Measurements from ENCODE around the gene CDC25C. TPM values are rescaled to one million over a fixed set of nuclear protein-coding genes. Genes with fewer than 3 reads are reported as not detected.

CDC25C gene
- total RNA-seq, 1 donor from 2014 or later, result 10.5 TPM

DNA sequence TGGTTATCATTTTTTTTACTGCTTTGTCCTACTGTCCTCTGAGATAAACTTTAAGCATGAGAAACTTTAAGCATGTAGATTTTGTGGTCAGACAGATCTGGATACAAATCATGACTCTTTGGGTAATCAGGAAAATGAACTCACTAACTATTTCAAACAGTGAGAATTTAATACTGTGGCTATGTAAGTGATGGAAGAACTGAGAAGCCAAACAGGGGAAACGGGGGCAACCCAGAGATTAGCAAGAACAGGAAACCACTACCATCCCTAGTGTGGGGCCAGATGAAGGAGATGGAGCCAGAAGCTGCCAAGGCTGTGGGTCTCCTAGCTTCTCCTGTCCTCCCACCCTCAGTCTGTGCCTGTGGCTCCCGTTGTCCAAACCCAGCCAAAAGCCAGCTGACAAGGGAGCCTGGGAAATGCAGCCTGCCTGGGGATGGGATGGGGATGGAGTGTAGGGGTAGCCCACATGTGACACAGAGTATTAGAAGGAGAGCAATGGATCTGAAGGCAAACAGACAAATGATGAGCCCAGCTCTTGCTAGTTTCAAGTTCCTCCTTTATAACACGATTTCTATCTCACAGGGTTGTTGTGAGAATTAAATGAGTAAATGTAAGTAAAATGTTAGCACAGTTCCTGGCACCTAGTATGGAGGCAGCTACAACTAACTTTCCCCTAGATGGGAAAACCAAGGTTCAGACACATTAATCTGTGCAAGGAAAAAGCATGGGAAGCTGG, 90.8 kb downstream of the CDC25C start:
- intact Hi-C loops (cut with micrococcal nuclease), result no loop called here

- intact Hi-C loops (cut with micrococcal nuclease), result no loop called here
Observed at GRCh38 chr5:138238034-138238433, 93.6 kb downstream of the CDC25C start.

Other genes with a start within 250 kb of the CDC25C start
- not detected in 2 replicates for gene WNT8A, start 247.8 kb downstream of the CDC25C start, total RNA-seq
- not detected in 2 replicates for gene NME5, start 192.4 kb downstream of the CDC25C start, total RNA-seq
- gene BRD8, start 153.2 kb downstream of the CDC25C start, total RNA-seq, result 54.6 and 62.0 TPM in 2 replicates
- 40.2 and 42.9 TPM in 2 replicates for gene KIF20A, start 152.7 kb downstream of the CDC25C start, total RNA-seq
- gene CDC23, start 118.5 kb downstream of the CDC25C start, total RNA-seq, result 36.3 and 37.4 TPM in 2 replicates
- gene GFRA3, start 57.2 kb downstream of the CDC25C start, total RNA-seq, result not detected in 2 replicates
- gene FAM53C, start 6.5 kb upstream of the CDC25C start, total RNA-seq, result 21.7 and 22.1 TPM in 2 replicates
- 60.6 and 61.3 TPM in 2 replicates for gene KDM3B, start 20.9 kb upstream of the CDC25C start, total RNA-seq
- 2.6 and 3.0 TPM in 2 replicates for gene REEP2, start 107.3 kb upstream of the CDC25C start, total RNA-seq
- gene EGR1, start 133.7 kb upstream of the CDC25C start, total RNA-seq, result 7.5 TPM in 2 replicates
- 98.4 and 102 TPM in 2 replicates for gene ETF1, start 211.4 kb upstream of the CDC25C start, total RNA-seq
- 207 and 227 TPM in 2 replicates for gene HSPA9, start 243.6 kb upstream of the CDC25C start, total RNA-seq